ENCODE data around the gene NTM.
"Not testable (repeated sequence)": the region's sequence is repeated elsewhere in the genome, so short reads cannot be mapped to it uniquely, and the experiment has no call there.

The NTM gene

GRCh38 chr11:131423688-131424087 lies 53.3 kb downstream of the NTM start:
- no peak for DNase-seq

GRCh38 chr11:131424257-131424876 lies 54.0 kb downstream of the NTM start:
- not testable (repeated sequence) for DNase-seq

- no peak for DNase-seq
Observed at GRCh38 chr11:131425285-131425684, 54.9 kb downstream of the NTM start.

- DNase-seq = no peak
Observed at GRCh38 chr11:131428853-131429252, 58.4 kb downstream of the NTM start.

- DNase-seq = no peak
Observed at GRCh38 chr11:131430473-131431208, 60.2 kb downstream of the NTM start.

GRCh38 chr11:131441051-131441810 lies 70.8 kb downstream of the NTM start:
- no peak for DNase-seq

- DNase-seq = no peak
Observed at GRCh38 chr11:131446590-131447275, 76.3 kb downstream of the NTM start.

- no peak for DNase-seq
Observed at GRCh38 chr11:131447277-131447815, 76.9 kb downstream of the NTM start.

GRCh38 chr11:131447898-131448297 lies 77.5 kb downstream of the NTM start:
- DNase-seq = no peak

GRCh38 chr11:131449036-131450019 lies 78.9 kb downstream of the NTM start:
- DNase-seq = no peak

- DNase-seq = no peak
Observed at GRCh38 chr11:131454490-131454889, 84.1 kb downstream of the NTM start.

- no peak for DNase-seq
Observed at GRCh38 chr11:131454989-131455388, 84.6 kb downstream of the NTM start.

GRCh38 chr11:131455843-131456704 lies 85.7 kb downstream of the NTM start:
- no peak for DNase-seq

- DNase-seq = no peak
Observed at GRCh38 chr11:131457163-131457562, 86.7 kb downstream of the NTM start.

GRCh38 chr11:131458421-131458820 lies 88.0 kb downstream of the NTM start:
- no peak for DNase-seq

GRCh38 chr11:131460931-131461330 lies 90.5 kb downstream of the NTM start:
- no peak for DNase-seq

- no peak for DNase-seq
Observed at GRCh38 chr11:131462622-131463021, 92.2 kb downstream of the NTM start.

GRCh38 chr11:131463162-131463561 lies 92.7 kb downstream of the NTM start:
- no peak for DNase-seq

GRCh38 chr11:131463649-131464425 lies 93.4 kb downstream of the NTM start:
- no peak for DNase-seq

- DNase-seq = no peak
Observed at GRCh38 chr11:131464461-131464860, 94.0 kb downstream of the NTM start.
